ENCODE results near the gene RNFT2.

Gene RNFT2

DNA sequence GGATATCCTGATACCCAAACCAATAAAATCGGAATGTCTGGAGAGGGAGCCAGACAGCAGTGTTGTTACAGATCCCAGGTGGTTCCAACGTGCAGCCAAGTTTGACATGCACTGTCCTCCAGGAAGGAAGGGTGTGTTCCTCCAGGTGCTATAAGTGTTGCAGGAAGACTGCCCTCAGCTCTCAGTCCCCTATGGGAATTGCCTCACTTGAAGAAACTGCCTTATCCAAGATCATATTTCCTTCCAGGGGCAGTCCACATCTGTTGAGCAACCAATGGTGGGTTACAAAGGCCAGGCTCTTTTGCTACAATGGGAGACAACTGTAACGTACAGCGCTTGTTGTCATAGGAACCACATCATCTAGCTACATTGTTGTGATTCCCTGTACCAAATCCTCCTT is 159.4 kb downstream of the RNFT2 start:
- no peak for DNase-seq (ENCODE audit: extremely low read depth in 1 of 2, low read depth in 1 of 2)

DNA sequence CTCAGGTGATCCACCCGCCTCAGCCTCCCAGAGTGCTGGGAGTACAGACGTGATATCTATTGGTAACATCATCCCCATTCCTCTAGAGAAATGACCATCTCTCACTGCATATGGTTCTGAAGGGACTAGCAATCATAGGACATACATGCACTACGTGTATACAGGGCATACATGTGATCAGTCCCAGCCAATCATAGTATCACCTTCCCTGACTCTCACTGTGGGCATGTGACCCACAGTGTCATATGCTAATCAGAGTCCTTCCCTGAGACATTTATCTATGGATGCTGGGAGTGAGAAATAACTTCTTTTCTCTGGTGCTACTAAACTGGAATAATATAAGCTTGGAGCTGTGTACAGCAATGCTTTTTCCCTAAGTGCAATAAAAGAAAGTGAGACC is 160.6 kb downstream of the RNFT2 start:
- no peak for DNase-seq (ENCODE audit: extremely low read depth in 1 of 2, low read depth in 1 of 2)

DNA sequence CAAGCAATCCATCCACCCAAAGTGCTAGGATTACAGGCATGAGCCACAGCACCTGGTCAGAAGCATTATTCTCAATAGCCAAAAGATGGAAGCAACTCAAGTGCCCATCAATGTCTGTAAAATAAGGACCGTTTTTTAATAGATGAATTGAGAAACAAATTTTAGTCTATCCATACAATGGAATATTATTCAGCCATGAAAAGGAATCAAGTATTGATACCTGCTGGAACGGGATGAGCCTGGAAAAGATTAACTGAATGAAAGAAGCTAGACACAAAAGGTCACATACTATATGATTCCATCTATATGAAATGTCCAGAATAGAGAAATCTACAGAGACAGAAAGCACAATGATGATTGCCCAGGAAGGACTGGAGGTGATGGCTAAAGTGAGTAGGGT is 163.5 kb downstream of the RNFT2 start:
- DNase-seq (ENCODE audit: extremely low read depth in 1 of 2, low read depth in 1 of 2), result no peak

Measured in stimulated activated CD8-positive, alpha-beta memory T cell treated with anti-CD3 and anti-CD28 coated beads, Interleukin-7, amount 100 ng/mL, for 48 hours (primary cell).